ENCODE results near the gene PAM. TPM values are rescaled to one million over a fixed set of nuclear protein-coding genes. Genes with fewer than 3 reads are reported as not detected.
A peak's percentile ranks its signal among the peaks of the same experiment; 100 is the strongest.

PAM gene
- total and polyA plus RNA-seq, 2 of the 13 experiments (the other 11 are each of a cell fraction or from before 2014, with no cell fraction given): 20.2 to 79.1 TPM

- TF ChIP-seq MEF2D (CRISPR knock-in tag; IDR thresholded peaks at IDR 0.05) (no peak), ZNF580 (CRISPR knock-in tag; IDR thresholded peaks at IDR 0.05; ENCODE audit: borderline replicate concordance, low read depth) (no peak), NBN (conservative IDR thresholded peaks at IDR 0.05) (no peak), REXO4 (CRISPR knock-in tag; IDR thresholded peaks at IDR 0.05; ENCODE audit: borderline replicate concordance) (no peak), CHD2 (IDR thresholded peaks at IDR 0.05; ENCODE audit: low read depth, low read length) (no peak), ZNF569 (CRISPR knock-in tag; IDR thresholded peaks at IDR 0.05; ENCODE audit: borderline replicate concordance) (no peak), TRIM22 (IDR thresholded peaks at IDR 0.05) (no peak), ZNF629 (CRISPR knock-in tag; conservative IDR thresholded peaks at IDR 0.05) (no peak), U2AF2 (IDR thresholded peaks at IDR 0.05; ENCODE audit: low read depth, low read length) (no peak), SMARCC2 (IDR thresholded peaks at IDR 0.05) (no peak), PRDM15 (CRISPR knock-in tag; IDR thresholded peaks at IDR 0.05) (no peak), ZNF75D (CRISPR knock-in tag; IDR thresholded peaks at IDR 0.05; ENCODE audit: borderline replicate concordance) (no peak), HNF1A (IDR thresholded peaks at IDR 0.05; ENCODE audit: low read depth) (no peak), HNF1A (CRISPR knock-in tag; IDR thresholded peaks at IDR 0.05; ENCODE audit: borderline replicate concordance) (no peak), ZNF639 (CRISPR knock-in tag; conservative IDR thresholded peaks at IDR 0.05) (no peak), SRF (IDR thresholded peaks at IDR 0.05; ENCODE audit: low read depth, low read length) (no peak), MIER3 (CRISPR knock-in tag; IDR thresholded peaks at IDR 0.05; ENCODE audit: borderline replicate concordance) (no peak), DRAP1 (CRISPR knock-in tag; IDR thresholded peaks at IDR 0.05) (0 out of 2 replicates have a peak, but pooled peaks have one; percentile 31), ISX (CRISPR knock-in tag; conservative IDR thresholded peaks at IDR 0.05) (no peak)
These were observed at the start of gene PAM (continued) for GRCh38 chr5:102754767-102755431.
